Measurements from ENCODE around the gene VSIG2. TPM values are rescaled to one million over a fixed set of nuclear protein-coding genes. Genes with fewer than 3 reads are reported as not detected.
"Not testable (repeated sequence)": the region's sequence is repeated elsewhere in the genome, so short reads cannot be mapped to it uniquely, and the experiment has no call there.

VSIG2 gene
- total RNA-seq, 4 donors from 2014 or later, result 0.58 to 3.2 (median 1.2) TPM; not detected in 1

GRCh38 chr11:124776865-124777645, 25.0 kb upstream of the VSIG2 start:
- Histone ChIP-seq H3K27me3 (no peaks in the 10 kb centered on the region), H3K4me3 (no peak overlapping the region), H3K27ac (peak overlapping the region in 1 of 4 donors; percentile 36), H3K9me3 (no peaks in the 10 kb centered on the region), H3K4me1 (peaks cover 0 to 19% (median 0%) of the 10 kb centered on the region in 3 donors), H3K36me3 (peaks cover 0 to 26% of the 10 kb centered on the region in 2 donors)
- ATAC-seq, result no peak
- WGBS, 2 donors (ENCODE audit: low coverage in 1 of 2), result 81 to 84% methylated on average over 4 to 6 of the region's 7 CpGs
- TF ChIP-seq CTCF (IDR thresholded peaks at IDR 0.05) (no peak), EP300 (IDR thresholded peaks at IDR 0.05) (no peak), POLR2AphosphoS5 (IDR thresholded peaks at IDR 0.05) (no peak), POLR2A (IDR thresholded peaks at IDR 0.05) (no peak)

GRCh38 chr11:124770959-124771358, 18.9 kb upstream of the VSIG2 start:
- not testable (repeated sequence) for H3K4me1 ChIP-seq, H3K27ac ChIP-seq, H3K27me3 ChIP-seq, H3K9me3 ChIP-seq, ATAC-seq, H3K4me3 ChIP-seq
- WGBS, 2 donors (ENCODE audit: low coverage in 1 of 2), result 92 to 98% methylated on average over 5 to 6 of the region's 6 CpGs
- H3K36me3 ChIP-seq, result peaks cover 0 to 79% of the 10 kb centered on the region in 2 donors

- TF ChIP-seq POLR2A (IDR thresholded peaks at IDR 0.05), result no peak
- no peak for TF ChIP-seq POLR2AphosphoS5 (IDR thresholded peaks at IDR 0.05)
- no peak for TF ChIP-seq CTCF (IDR thresholded peaks at IDR 0.05)
- no peak for TF ChIP-seq EP300 (IDR thresholded peaks at IDR 0.05)
- 96 to 100% methylated on average over 5 to 7 of the region's 8 CpGs for WGBS, 2 donors (ENCODE audit: low coverage in 1 of 2)
- Histone ChIP-seq H3K4me3 (no peak overlapping the region), H3K27ac (no peak overlapping the region), H3K4me1 (no peaks in the 10 kb centered on the region), H3K27me3 (no peaks in the 10 kb centered on the region), H3K36me3 (peaks cover 0 to 87% of the 10 kb centered on the region in 2 donors), H3K9me3 (no peaks in the 10 kb centered on the region)
- no peak for ATAC-seq
Measured at GRCh38 chr11:124769806-124770774, 18.0 kb upstream of the VSIG2 start.

GRCh38 chr11:124768914-124769313, 16.9 kb upstream of the VSIG2 start:
- TF ChIP-seq EP300 (IDR thresholded peaks at IDR 0.05), result no peak
- no peak for TF ChIP-seq CTCF (IDR thresholded peaks at IDR 0.05)
- no peak for TF ChIP-seq POLR2A (IDR thresholded peaks at IDR 0.05)
- TF ChIP-seq POLR2AphosphoS5 (IDR thresholded peaks at IDR 0.05), result no peak
- Histone ChIP-seq H3K4me1 (peaks cover 0 to 1% (median 0%) of the 10 kb centered on the region in 3 donors), H3K9me3 (no peaks in the 10 kb centered on the region), H3K36me3 (peaks cover 0 to 78% of the 10 kb centered on the region in 2 donors), H3K27me3 (no peaks in the 10 kb centered on the region), H3K27ac (no peak overlapping the region), H3K4me3 (no peak overlapping the region)
- ATAC-seq, result no peak
- WGBS, 2 donors (ENCODE audit: low coverage in 1 of 2), result 80 to 88% methylated on average over 5 to 8 of the region's 8 CpGs

- no peak overlapping the region for H3K27ac ChIP-seq
- ATAC-seq, result no peak
- no peaks in the 10 kb centered on the region for H3K9me3 ChIP-seq
- H3K4me1 ChIP-seq, result peaks cover 0 to 25% (median 12%) of the 10 kb centered on the region in 3 donors
- TF ChIP-seq EP300 (IDR thresholded peaks at IDR 0.05) (no peak), POLR2A (IDR thresholded peaks at IDR 0.05) (no peak), CTCF (IDR thresholded peaks at IDR 0.05) (no peak), POLR2AphosphoS5 (IDR thresholded peaks at IDR 0.05) (no peak)
- WGBS, 2 donors (ENCODE audit: low coverage in 1 of 2), result 92% methylated on average over 2 of the region's 2 CpGs; no CpG with 5 or more reads in 1 of the 2 donors
- peaks cover 0 to 57% of the 10 kb centered on the region in 2 donors for H3K36me3 ChIP-seq
- peaks cover 19% of the 10 kb centered on the region for H3K27me3 ChIP-seq
- no peak overlapping the region for H3K4me3 ChIP-seq
Measured at GRCh38 chr11:124766156-124766555, 14.1 kb upstream of the VSIG2 start.

Data from gastroesophageal sphincter (tissue), 4 donors.